HG03565 (cell line): ENCODE measurements around the gene TOP3B.
"Not testable (repeated sequence)": the region's sequence is repeated elsewhere in the genome, so short reads cannot be mapped to it uniquely, and the experiment has no call there.

Experiments used
- ATAC-seq: cut with Tn5 transposase; IDR thresholded peaks from one replicate; pipeline ENCODE4 v1.9.1; 2021; ENCODE audit warnings: mild to moderate bottlenecking, moderate library complexity; ENCODE audit not compliant: unreplicated experiment

TOP3B gene

DNA sequence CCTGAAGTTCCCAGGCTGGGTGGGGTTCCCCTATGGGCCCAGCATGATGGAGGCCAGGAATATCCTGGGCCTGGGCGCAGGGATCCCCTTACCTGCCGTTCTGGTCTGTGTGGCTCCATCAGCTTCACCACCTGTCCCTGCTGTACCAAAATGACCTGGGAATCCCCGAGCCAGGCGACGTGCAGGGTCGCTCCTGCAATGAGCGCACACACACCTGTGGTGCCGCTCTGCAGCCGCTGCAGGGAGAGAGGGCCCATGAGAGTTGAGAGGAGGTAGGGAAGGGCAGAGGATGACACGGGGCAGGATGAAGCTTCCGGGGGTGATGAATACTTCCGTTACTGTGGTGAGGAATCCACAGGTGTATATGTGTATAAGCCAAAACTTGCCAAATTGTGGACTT, 51.5 kb downstream of the TOP3B start:
- ATAC-seq = no peak

DNA sequence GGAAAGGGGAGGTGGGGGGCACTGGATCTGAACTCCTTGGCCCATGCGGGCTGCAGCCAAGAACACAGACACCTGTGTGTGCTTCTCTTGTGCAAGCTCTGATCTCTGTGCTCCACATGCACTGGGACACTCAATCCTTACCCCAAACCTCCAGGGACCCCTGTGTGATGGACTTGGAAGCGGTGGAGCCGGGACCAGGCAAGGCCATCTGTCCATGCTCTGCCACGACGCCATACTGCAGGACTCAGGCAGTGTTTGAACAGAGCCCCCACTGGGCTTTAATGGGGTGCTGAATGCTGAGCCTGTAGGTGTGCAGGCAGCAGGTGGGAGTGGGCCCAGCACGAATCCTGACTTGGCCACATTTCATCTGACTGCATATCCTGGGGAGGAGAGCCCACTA, 53.3 kb downstream of the TOP3B start:
- no peak for ATAC-seq

DNA sequence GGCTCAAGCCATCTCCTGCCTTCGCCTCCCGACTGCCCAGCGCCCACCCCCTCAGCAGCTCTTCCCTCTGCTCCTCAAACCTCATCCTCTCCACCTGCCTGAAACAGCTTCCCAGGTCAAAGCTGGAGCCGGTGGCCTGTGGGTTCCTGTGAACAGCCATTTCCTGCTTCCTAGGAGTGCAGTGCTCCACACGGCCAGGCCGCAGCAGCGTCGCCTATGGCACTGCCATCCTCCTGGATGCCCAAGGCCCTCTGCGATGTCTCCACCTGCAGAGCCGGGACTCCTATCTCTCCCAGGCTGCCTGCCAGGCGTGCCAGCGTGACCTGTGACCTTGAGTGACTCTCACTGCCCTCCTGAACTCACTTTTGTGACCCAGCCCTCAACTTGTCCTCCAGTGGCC, 54.5 kb downstream of the TOP3B start:
- no peak for ATAC-seq

DNA sequence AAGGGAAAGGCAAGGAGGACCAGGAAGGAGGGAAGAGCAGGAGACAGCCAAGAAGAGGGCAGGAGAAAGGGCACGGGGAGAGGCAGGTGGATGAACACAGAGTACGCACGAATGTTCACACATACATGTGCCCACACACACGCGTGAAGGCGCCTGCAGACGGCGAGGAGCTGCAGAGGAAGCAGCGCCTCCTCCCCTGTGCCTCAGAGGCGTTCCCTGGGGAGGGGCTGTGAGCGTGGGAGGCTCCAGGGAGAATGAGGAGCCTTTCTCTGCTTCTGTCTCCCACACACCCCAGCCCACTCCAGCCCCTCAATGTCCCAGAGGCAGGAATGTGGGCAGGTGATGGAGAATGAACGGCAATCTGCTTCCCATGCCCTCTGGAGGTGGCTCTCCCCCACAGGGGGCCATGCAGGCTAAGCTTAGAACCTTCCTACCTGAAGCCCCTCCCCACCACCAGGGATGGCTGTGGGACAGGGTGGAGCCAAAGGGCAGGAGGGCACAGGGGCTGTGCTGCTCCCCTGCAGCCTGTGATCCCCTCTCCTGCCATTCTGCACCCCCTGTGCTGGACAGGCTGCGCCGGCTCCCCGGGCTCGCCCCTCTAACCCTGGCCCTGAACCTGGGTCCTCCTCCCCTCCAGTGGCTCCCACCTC, 55.3 kb downstream of the TOP3B start:
- ATAC-seq = no peak

DNA sequence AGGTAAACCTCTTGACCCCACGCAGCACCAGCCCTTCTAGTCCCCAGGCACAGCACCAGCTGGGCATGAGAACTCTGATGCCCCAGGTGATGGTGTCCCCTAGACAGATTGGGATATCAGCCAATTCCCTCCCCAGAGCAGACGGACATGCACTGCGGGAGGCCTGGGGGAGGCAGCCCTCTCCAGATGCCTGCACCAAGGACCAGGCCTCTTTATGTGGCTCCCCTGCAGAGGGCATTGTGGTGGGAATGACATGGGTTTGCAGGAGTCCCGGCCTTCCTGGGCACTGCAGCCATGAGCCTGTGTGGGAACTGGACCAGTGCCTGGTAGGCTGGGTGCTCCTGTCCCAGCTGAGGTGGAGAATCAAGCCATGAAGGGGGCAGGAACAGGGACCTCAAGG, 55.9 kb downstream of the TOP3B start:
- no peak for ATAC-seq

DNA sequence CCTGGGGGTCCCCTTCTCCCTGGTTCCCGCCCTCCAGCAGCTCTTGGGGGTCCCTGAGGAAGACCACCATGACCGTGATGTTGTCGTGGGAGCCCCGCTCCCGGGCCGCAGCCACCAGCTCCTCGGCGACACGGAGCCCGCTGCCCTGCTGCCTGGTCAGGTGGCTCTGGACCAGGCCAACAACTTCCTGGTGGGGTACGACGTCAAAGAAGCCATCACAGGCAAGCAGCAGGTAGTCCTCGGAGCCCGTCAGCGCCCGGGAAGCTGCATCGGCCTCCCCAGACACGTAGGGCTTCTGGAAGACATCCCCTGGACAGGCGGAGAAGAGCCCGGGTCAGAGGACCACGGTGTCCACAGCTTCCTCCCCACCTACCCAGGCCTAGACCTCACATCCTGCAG, 59.4 kb downstream of the TOP3B start:
- no peak for ATAC-seq

DNA sequence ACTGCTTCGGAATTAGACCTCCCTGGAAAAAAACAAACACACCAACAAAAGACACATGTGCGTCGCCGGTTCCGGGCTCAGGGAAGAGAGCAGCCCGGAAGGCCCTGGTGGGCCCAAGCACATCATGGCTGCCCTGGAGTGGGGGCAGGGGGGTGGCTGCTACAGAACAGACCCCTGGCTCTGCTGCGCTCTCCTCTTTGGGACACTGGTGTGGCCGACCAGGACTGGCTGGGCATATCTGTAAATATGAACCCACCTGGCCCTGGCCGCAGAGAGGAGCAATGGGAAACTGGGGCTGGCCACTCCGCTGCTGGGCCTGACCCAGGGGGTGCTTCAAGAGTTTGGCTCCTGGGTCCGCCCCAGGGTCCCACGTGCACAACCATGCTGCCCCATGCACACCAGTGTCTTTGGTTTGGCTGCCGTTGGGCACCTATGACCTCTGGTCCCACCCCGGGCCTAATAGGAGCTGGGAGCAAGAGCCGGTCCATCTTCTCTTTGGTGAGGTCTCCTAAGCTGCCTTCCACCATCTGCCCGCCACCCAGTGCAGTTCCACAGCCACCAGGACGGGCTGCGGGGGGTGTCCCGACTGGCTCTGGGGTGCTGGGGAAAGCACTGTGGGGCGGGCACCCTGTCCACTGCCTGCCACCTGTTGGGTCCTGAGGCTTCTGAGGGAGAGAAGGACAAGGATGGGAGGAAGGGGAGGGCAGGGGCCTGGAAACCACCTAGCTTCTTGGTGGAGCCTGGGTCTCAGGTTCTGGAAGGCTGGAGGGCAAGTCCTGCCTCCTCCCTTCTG, 60.0 kb downstream of the TOP3B start:
- ATAC-seq = no peak

DNA sequence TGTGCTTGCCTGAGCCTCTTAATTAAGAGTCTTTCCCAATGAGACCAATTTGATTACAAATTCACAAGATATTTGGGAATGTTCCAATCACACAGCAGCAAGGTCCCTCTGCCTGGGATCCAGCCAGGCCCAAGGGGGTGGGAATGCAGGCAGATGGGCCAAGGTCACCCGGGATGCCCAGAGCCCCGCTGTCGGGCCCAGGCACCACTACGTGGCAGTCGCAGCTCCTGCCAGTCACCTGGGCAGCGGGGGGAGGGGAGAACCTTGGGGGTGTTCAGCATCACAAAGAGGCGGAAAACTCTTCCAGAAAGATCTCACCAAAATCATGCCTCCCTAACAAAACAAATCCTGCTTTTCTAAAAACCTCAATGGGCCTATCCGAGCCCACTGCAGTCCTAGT, 60.9 kb downstream of the TOP3B start:
- no peak for ATAC-seq

DNA sequence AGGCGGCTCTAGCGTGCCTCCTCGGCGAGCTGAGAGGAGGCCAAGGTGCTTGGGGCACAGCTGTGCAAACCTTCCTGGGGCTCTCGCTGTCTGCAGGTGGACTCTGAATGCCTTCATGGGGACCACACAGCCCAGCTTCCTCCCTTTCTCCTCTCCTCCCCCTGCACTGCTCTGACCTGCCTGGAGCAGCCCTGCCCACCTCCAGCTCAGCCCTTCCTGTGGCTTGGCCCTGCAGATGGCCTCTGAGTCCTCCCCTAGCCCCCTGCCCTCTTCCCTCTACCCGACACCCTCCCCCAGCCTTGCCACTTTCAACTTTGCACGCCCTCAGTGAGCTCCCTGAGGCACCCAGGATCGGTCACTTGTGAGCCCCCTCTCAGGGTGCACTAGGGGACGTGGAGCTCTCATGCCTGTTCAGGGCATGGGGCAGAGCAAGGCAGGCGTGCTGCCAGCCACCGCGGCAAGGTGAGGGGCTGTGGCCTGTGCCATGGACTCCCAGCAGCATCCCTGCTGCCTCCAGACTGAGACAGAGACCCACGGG, 61.3 kb downstream of the TOP3B start:
- no peak for ATAC-seq

DNA sequence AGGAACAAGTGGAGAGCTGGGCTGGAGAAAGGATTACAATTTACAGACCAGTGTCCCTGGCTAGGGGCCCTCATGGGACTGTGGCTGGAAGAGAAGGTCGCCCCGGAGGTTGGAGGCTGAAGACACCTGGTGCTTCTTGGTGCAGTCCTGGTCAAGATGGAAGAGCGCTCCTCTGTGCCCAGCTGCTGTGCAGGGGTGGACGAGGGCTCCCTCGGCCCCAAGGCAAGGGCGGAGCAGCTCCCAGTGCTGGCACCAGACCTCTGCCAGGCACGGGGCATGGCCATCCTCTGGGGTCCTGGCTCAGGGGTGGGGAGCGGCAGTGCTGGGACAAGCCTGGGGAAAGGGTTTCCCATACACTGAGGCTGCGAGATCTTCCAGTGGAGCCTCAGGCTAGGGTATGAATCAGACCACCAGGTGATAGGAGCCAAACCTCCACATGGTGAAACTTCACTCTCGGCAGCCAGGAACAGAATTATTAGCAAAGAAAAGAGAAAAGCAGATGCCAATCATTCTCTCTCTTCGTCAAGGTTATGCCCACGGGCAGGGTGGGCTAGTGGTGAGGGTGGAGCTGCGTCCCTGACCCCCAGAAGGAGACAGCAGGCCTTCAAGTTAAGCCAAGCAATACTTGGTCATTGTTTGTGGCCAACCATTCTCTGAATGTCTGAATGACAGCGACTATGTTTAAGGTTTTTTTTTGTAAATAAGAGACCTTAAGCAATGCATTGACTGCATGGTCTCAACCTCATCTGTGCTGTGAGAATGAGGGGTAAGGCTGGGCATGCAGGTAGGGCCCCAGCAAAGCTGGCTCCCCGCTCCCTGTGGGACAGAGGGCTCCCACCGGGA, 62.0 kb downstream of the TOP3B start:
- no peak for ATAC-seq

DNA sequence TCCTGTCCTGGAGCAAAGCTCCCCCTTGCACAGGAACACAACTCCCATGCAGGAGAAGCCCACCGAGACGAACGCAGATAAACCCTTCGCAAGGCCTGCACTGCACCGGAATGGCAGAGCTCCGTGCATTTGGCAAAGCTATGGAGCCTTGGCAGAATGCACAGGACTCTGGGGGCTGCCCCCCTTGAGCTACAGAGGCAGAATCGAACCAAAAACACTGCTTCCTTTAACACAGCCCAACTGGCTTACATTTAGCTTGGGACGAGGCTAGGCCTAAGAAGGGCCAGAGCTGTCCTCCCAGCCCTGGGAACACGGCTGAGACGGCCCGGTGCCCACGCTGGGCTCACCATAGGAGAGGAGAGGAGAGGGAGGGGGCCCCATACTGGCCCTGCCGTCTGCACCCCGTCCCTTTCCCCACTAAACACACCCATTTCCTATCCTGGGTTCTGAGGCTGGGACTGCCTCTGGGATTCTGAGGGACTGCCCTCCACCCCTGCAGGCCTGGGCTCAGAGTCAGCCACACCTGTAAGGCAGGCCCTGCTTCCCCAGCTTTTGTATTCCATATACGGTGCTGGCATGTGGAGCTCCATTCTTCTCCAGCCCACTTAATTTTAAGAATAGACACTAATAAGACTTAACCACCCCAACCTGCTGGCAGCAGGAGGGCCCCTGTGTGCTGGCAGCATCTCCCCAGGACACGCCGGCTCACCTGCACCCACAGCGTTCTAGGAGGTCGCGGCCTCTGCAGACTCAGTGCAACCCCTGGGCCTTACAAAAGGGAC, 62.9 kb downstream of the TOP3B start:
- ATAC-seq = no peak

DNA sequence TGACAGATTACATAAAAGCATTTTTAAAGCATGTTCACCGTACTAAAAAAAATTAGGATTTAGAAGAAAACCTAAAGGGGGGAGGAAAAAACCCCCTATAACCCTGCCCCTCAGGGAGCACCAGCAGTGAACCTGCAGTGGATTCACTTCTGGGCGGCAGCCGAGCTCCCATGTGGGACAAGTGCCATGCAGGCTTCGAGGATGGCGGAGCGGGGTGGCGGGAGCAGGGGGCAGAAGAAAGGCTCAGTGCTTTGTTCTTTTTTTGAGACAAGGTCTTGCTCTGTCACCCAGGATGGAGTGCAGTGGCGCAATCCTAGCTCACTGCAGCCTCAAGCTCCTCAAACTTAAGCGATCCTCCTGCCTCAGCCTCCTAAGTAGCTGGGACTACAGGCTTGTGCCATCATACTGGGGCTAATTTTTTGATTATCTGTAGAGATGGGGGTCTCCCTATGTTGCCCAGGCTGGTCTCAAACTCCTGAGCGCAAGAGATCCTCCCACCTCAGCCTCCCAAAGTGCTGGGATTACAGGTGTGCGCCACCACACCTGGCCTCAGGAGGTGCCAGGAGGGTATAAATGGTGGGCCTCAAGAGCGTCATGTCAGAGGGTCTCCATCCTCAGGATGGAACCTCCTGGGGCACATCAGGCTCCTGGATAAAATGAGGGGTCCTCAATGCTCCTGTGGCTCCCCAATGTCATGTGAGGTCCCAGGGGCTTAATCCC, 64.0 kb downstream of the TOP3B start:
- ATAC-seq = no peak

DNA sequence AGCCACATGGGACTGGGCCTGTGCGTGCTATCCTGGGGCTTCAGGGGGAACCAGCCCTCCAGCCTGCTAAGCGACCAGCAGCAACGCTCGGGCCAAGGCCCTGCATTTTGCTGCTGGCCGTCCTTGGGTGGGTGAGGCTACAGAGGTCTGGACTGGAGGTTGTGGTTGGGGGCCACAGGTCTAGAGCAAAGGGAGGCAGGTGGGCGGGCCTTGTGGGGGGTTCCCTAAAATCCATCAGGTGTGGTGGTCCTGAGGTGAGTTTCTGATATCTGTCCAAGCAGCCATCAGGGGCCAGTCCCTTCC, 64.7 kb downstream of the TOP3B start:
- ATAC-seq = no peak

DNA sequence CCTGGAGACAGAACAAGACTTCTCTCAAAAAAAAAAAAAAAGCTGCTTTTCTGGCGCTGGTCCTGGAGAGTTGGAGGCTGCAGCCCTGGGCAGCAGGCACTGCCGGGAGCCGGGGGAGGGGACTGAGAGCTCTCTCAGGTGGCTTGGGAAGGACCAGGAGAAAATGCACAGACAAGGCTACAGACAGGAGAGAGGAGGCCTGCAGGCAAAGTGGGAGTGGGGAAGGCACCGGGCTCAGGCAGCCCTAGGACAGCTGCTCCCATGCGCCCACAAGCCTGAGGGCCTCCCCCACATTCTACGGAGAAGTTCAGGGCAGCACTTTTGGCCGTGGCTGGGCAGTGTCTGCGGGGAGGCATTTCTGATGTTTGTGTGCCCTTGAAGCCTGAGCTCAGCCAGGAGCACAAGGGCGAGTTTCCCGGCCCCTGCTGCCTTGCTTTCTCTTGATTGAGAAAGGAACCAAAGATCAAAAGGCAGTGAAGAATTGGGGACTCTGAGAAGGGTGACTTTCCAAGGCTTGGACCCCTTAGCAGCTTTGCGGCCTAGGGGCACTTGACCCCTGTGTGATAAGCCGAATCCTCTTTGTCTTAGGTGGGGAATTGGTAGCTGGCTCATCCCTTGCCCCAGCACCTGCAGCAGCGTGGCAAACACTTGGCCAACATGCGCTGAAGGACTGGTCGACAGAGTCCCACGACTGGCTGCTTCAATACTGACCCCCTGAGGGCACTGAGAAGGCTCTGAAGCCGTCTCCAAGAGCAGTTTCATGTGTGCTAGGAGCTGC, 65.2 kb downstream of the TOP3B start:
- no peak for ATAC-seq

DNA sequence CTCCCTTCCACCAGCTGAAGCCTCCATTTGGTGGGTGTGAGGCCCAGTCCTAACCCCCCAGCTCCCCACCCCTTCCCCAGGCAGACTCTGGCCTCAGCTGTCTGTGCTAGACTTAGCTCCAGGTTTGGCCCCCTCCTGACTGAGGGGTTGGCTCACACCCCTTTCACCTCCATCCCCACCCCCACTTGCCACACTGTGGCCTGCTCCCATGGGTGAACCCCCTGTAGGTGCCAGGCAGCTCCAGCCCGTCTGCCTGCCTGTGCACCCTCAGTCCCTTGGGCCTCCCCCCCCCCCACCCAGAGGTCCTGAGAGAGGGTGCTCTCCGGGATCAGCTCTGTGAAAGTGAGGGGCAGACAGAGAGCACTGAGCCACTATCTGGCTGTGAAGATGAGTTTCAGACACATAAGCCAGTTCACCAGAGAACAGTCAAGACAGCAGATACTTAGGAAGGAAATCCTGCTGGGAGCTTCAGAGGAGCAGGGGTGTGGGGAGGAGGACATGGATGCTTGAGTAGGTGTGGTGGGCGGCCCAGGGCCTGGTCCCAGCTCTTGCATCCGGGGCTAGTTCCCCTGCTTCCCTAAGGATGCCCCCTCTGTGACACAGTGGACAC, 66.2 kb downstream of the TOP3B start:
- ATAC-seq = no peak

DNA sequence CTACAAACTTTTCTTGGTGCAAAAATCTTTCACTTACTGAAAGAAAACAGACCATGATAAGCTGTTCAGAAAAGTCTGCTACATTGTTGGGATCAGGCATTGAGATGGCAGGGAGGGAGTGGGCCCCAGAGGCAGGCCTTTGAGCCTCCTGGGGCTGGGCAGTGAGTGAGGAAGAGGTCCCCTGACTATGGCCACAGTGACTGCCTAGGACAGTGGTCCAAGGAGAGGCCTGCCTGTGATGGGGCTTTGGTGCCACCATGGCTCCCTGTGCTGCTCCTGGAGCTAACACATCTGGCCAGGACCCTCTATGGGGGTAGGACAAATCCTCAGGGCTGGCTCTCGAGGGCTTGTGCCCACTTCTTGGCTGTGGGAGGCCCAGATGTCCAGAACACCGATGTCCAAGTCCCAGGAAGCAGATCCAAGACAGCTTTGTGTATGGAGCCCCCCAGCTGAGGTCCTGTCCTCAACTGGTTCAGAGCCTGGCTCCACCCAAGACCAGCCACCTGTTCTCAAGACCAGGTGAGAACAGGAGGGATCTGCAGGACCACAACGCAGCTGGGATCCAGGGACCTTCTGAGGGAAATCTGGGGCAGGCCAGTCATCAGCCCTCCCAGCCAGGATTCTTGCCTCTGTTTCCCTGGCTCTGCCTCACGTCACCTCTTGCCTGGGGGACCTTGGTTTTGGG, 66.8 kb downstream of the TOP3B start:
- ATAC-seq = no peak

DNA sequence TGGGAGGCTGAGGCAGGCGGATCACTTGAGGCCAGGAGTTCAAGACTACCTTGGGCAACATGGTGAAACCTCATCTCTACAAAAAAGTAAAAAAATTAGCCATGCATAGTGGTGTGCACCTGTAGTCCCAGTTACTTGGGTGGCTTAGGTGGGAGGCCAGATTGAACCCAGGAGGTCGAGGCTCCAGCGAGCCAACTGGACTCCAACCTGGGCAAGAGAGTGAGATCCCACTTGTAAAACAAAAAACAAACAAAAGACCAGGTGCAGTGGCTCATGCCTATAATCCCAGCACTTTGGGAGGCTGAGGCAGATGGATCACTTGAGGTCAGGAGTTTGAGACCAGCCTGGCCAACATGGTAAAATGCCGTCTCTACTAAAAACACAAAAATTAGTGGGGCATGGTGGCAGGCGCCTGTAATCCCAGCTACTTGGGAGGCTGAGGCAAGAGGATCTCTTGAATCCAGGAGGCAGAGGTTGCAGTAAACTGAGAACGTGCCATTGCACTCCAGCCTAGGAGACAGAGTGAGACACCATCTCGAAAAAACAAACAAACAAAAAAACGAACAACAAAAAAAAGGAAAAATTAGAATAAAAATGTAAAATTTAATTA, 68.4 kb downstream of the TOP3B start:
- ATAC-seq = not testable (repeated sequence)

DNA sequence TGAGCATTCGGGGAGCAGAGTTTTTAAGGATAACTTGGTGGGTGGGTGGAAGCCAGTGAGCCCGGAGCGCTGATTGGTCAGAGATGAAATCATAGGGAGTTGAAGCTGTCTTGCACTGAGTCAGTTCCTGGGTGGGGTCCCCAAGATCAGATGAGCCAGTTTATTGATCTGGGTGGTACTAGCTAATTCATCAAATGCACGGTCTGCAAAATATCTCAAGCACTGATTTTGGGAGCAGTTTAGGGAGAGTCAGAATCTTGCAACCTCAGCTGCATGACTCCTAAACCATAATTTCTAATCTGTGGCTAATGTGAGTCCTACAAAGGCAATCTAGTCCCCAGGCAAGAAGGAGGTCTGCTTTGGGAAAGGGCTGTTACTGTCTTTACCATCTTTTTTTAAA, 72.2 kb downstream of the TOP3B start:
- ATAC-seq = not testable (repeated sequence)
